PC-9 (cell line): ENCODE measurements around the gene BACH1. TPM values are rescaled to one million over a fixed set of nuclear protein-coding genes. Genes with fewer than 3 reads are reported as not detected.

Source experiments
- BruUV-seq: library from RNA; stranded (reverse); fragments of 400-500 nt; replicated peaks from 2 replicates; lab custom pipeline; 2021; lab: Mats Ljungman, UMichigan
- CTCF ChIA-PET: fragments of 300-600 bp; sonication (Branson Sonifier 250); formaldehyde crosslinking; loops from one replicate; lab custom pipeline; 2022; ENCODE audit warnings: antibody characterized with exemption; lab: Charles Lee
- POLR2A ChIA-PET: fragments of 300-600 bp; sonication (Branson Sonifier 250); formaldehyde crosslinking; loops from one replicate; lab custom pipeline; 2022; ENCODE audit warnings: antibody characterized with exemption; ENCODE audit not compliant: unreplicated experiment; lab: Charles Lee
- DNase-seq, 2 experiments: peaks; one replicate each; pipeline versions ENCODE4 v3.0.0 to v3.0.0-alpha.2; 2015 to 2022; ENCODE audit warnings: mixed read lengths in 1 of 2
- H2AFZ ChIP-seq: fragments of 200-600 bp; sonication (generic); 2 replicates; pipeline ENCODE4 v1.8.1; 2017; ENCODE audit warnings: antibody characterized with exemption
- H3F3A ChIP-seq: fragments of 200-600 bp; sonication (generic); 2 replicates; pipeline ENCODE4 v1.8.1; 2017; ENCODE audit warnings: antibody characterized with exemption, mild to moderate bottlenecking, low read depth; ENCODE audit not compliant: insufficient read depth
- H3K27ac ChIP-seq: fragments of 200-600 bp; sonication (generic); 2 replicates; pipeline ENCODE4 v1.6.1; 2016; ENCODE audit warnings: mixed run types
- H3K27me3 ChIP-seq: fragments of 200-600 bp; sonication (generic); 2 replicates; pipeline ENCODE4 v1.6.1; 2016; ENCODE audit warnings: low read depth, mixed run types; ENCODE audit not compliant: insufficient read depth
- H3K36me3 ChIP-seq: fragments of 200-600 bp; sonication (generic); 2 replicates; pipeline ENCODE4 v1.6.1; 2016; ENCODE audit warnings: low read depth, mixed run types
- H3K4me1 ChIP-seq: fragments of 200-600 bp; sonication (generic); replicated peaks from 2 replicates; pipeline ENCODE4 v1.6.1; 2016; ENCODE audit warnings: mixed run types; ENCODE audit not compliant: insufficient read depth
- H3K4me2 ChIP-seq: fragments of 200-600 bp; sonication (generic); 2 replicates; pipeline ENCODE4 v1.6.1; 2017; ENCODE audit warnings: mixed run types
- H3K4me3 ChIP-seq: fragments of 200-600 bp; sonication (generic); 2 replicates; pipeline ENCODE4 v1.6.1; 2016; ENCODE audit warnings: mixed run types
- H3K79me2 ChIP-seq: fragments of 200-600 bp; sonication (generic); 2 replicates; pipeline ENCODE4 v1.6.1; 2017; ENCODE audit warnings: low read depth, mixed run types
- H3K9me2 ChIP-seq: fragments of 200-600 bp; sonication (generic); 2 replicates; pipeline ENCODE4 v1.8.1; 2017; ENCODE audit warnings: mild to moderate bottlenecking; ENCODE audit not compliant: insufficient read depth
- H3K9me3 ChIP-seq: fragments of 200-600 bp; sonication (generic); 2 replicates; pipeline ENCODE4 v1.8.1; 2016; ENCODE audit warnings: low read depth; ENCODE audit not compliant: insufficient read depth
- H4K20me1 ChIP-seq: fragments of 200-600 bp; sonication (generic); 2 replicates; pipeline ENCODE4 v1.8.1; 2017; ENCODE audit not compliant: insufficient read depth
- EZH2 ChIP-seq: fragments of 200-600 bp; sonication (generic); IDR thresholded peaks from 2 replicates; pipeline ENCODE4 v1.8.0; 2017; ENCODE audit warnings: antibody characterized with exemption, low read depth
- intact Hi-C: fragments of 100-400 bp; cut with micrococcal nuclease; formaldehyde crosslinking; loops from one replicate; pipeline ENCODE4 v1.10.0; 2022; ENCODE audit not compliant: unreplicated experiment
- total RNA-seq: library from RNA; stranded (reverse); gene quantifications from 2 replicates; pipeline ENCODE4 v1.2.3, GENCODE V29; 2021
- TF ChIP-seq, protein P1 (sequence below): fragments of 200-600 bp; sonication (generic); conservative IDR thresholded peaks from 2 replicates; pipeline ENCODE4 v1.6.1; 2017; ENCODE audit warnings: mixed run types, antibody characterized with exemption, mild to moderate bottlenecking, moderate library complexity

BACH1 gene
- total RNA-seq, 1 experiment from 2014 or later: 39.9 TPM

DNA sequence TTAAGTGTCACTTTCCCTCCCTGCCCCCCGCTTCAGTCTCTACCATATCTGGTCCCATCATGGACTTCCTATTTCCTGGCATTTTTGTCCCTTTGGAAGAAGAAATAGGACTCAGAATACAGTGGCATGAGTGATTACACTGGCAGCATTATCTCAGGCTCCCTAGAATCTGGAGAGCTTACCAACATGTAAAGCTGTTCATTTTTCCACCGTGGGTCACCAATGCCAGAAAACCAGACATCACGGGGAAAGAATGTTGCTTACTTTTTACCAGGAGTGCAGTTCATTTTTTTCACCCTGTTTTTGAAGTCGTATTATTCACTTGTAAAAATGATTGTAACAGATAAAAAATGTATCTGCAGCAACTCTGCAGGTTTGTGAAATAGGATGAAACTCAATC lies 44.8 kb downstream of the BACH1 start:
- CTCF ChIA-PET: interaction anchor here (0.5 kb wide), 1 partner anchor 126 kb away, joined by 7 read pairs; no protein-coding TSS in a partner anchor
- DNase-seq: no peak
- Histone ChIP-seq H3K9me3 (no peaks in the 10 kb centered on the region), H4K20me1 (no peaks in the 10 kb centered on the region; the same call in 1 of the 2 replicates), H3K9me2 (no peaks in the 10 kb centered on the region), H3K27ac (0 out of 2 replicates have a peak overlapping the region, but pooled peaks have one; percentile 3), H3K4me3 (no peak overlapping the region), H3K36me3 (peaks cover 18% of the 10 kb centered on the region), H3F3A (peaks cover 36% of the 10 kb centered on the region; the same call in 1 of the 2 replicates), H2AFZ (no peak overlapping the region), H3K4me2 (no peak overlapping the region), H3K27me3 (no peaks in the 10 kb centered on the region), H3K79me2 (peaks cover 50% of the 10 kb centered on the region), H3K4me1 (0 out of 2 replicates have a peak, but pooled peaks cover 5% of the 10 kb centered on the region)
- TF ChIP-seq, protein P1, sequence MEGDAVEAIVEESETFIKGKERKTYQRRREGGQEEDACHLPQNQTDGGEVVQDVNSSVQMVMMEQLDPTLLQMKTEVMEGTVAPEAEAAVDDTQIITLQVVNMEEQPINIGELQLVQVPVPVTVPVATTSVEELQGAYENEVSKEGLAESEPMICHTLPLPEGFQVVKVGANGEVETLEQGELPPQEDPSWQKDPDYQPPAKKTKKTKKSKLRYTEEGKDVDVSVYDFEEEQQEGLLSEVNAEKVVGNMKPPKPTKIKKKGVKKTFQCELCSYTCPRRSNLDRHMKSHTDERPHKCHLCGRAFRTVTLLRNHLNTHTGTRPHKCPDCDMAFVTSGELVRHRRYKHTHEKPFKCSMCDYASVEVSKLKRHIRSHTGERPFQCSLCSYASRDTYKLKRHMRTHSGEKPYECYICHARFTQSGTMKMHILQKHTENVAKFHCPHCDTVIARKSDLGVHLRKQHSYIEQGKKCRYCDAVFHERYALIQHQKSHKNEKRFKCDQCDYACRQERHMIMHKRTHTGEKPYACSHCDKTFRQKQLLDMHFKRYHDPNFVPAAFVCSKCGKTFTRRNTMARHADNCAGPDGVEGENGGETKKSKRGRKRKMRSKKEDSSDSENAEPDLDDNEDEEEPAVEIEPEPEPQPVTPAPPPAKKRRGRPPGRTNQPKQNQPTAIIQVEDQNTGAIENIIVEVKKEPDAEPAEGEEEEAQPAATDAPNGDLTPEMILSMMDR: no peak
- TF ChIP-seq EZH2: no peak
- BruUV-seq: no TSS peak
- intact Hi-C loops: loop anchor here (5.0 kb wide), 1 partner anchor 41 kb away; no protein-coding TSS in a partner anchor
- POLR2A ChIA-PET: no interaction called here

DNA sequence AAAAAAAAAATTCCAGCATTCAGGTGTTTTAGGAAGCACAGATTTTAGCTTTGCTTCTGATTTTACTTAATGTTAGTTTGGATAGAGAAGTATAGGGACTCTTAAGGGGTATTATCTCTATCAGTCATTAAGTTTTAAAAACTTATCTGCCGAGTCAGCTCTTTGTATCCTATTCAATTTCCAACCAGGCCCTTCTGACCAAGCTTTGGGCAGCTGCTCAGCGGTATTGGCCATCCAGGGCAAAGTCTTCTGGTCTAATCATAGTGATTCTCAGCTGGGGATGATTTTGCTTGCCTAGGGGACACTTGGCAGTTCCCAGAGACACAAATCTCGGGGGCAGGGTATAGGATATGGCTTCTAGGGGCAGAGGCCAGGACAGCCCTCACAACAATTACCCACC lies 47.6 kb downstream of the BACH1 start:
- peaks cover 28% of the 10 kb centered on the region; the same call in 1 of the 2 replicates for H3K79me2 ChIP-seq
- no TSS peak for BruUV-seq
- TF ChIP-seq EZH2: no peak
- TF ChIP-seq, protein P1: no peak

DNA sequence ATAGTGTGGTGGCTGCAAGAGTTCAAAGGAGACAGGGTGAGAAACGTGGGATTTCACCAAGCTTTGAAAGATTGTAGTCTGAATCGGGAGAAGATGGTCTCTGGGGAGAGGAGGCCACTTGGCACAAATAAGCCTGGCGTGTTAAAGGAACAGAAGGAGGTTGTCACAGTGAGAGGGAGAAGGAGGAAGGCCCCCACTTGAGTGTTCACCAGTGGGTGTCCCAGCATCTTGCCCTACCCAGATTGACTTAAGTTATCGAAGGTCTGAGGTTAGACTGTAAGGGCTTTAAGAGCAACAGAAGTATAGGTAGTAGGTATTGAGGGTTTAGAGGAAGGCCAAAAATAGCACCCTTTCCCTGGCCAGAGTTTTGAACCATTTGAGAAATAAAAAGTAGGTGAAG lies 48.0 kb downstream of the BACH1 start:
- H3K9me3 ChIP-seq: no peaks in the 10 kb centered on the region
- no TSS peak for BruUV-seq
- no peaks in the 10 kb centered on the region; the same call in 1 of the 2 replicates for H4K20me1 ChIP-seq
- H3K79me2 ChIP-seq: peaks cover 23% of the 10 kb centered on the region; the same call in 1 of the 2 replicates
- intact Hi-C loops: no loop called here
- H3K4me1 ChIP-seq: 0 out of 2 replicates have a peak, but pooled peaks cover 5% of the 10 kb centered on the region
- H3K27me3 ChIP-seq: no peaks in the 10 kb centered on the region
- TF ChIP-seq EZH2: no peak
- TF ChIP-seq, protein P1: no peak
- H2AFZ ChIP-seq: no peak overlapping the region
- POLR2A ChIA-PET: no interaction called here
- H3K27ac ChIP-seq: 0 out of 2 replicates have a peak overlapping the region, but pooled peaks have one; percentile 23
- H3F3A ChIP-seq: peaks cover 22% of the 10 kb centered on the region; the same call in 1 of the 2 replicates
- no peak overlapping the region for H3K4me3 ChIP-seq
- no peak overlapping the region for H3K4me2 ChIP-seq
- H3K9me2 ChIP-seq: no peaks in the 10 kb centered on the region
- H3K36me3 ChIP-seq: peaks cover 8% of the 10 kb centered on the region
- CTCF ChIA-PET: interaction anchor here (0.6 kb wide), 1 partner anchor 260 kb away, joined by 4 read pairs; no protein-coding TSS in a partner anchor
- DNase-seq: no peak

More for the DNA sequence above, 47.6 kb downstream of the BACH1 start:
- Histone ChIP-seq H2AFZ (no peak overlapping the region), H4K20me1 (no peaks in the 10 kb centered on the region; the same call in 1 of the 2 replicates), H3K4me1 (0 out of 2 replicates have a peak, but pooled peaks cover 5% of the 10 kb centered on the region), H3K27me3 (no peaks in the 10 kb centered on the region), H3K9me2 (no peaks in the 10 kb centered on the region), H3K27ac (no peak overlapping the region), H3F3A (peaks cover 25% of the 10 kb centered on the region; the same call in 1 of the 2 replicates), H3K4me3 (no peak overlapping the region), H3K9me3 (no peaks in the 10 kb centered on the region), H3K36me3 (peaks cover 9% of the 10 kb centered on the region), H3K4me2 (no peak overlapping the region)
- intact Hi-C loops: no loop called here
- DNase-seq: no peak
- ChIA-PET CTCF (no interaction called here), POLR2A (no interaction called here)
